ENCODE data around the gene CRYGA. TPM values are rescaled to one million over a fixed set of nuclear protein-coding genes. Genes with fewer than 3 reads are reported as not detected.
"Not testable (repeated sequence)": the region's sequence is repeated elsewhere in the genome, so short reads cannot be mapped to it uniquely, and the experiment has no call there.

The CRYGA gene
- polyA plus RNA-seq, 4 donors: not detected

GRCh38 chr2:208129744-208130711, 33.4 kb downstream of the CRYGA start, which contains the start of gene CRYGC:
Gene CRYGC, minus strand, starts transcription at chr2:208129828. Its CDS starts 36 bp downstream, at chr2:208129792.
- no peak for DNase-seq (ENCODE audit: low read depth in 4 of 4, low spot score in 2 of 4)

DNA sequence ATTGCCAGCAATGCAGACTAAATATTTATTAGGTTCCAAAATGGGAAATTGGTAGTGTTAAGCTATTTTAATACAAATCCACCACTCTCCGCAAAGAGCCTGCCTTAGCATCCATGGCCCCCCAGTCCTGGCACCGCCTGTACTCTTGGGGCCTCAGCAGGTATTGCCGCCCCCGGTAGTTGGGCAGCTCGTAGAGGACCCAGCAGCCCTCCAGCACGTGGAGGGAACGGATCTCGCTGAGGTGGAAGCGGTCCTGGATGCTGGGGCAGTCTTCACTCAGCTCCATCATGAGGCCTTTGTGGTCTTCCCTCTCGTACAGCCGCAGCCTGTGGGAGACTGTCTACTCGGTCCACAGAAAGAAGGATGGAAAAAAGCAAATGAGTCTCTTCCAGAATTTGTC, 35.3 kb downstream of the CRYGA start:
- DNase-seq (ENCODE audit: low read depth in 4 of 4, low spot score in 2 of 4): no peak

GRCh38 chr2:208127090-208127489, 36.3 kb downstream of the CRYGA start:
- DNase-seq (ENCODE audit: low read depth in 4 of 4, low spot score in 2 of 4): no peak

DNA sequence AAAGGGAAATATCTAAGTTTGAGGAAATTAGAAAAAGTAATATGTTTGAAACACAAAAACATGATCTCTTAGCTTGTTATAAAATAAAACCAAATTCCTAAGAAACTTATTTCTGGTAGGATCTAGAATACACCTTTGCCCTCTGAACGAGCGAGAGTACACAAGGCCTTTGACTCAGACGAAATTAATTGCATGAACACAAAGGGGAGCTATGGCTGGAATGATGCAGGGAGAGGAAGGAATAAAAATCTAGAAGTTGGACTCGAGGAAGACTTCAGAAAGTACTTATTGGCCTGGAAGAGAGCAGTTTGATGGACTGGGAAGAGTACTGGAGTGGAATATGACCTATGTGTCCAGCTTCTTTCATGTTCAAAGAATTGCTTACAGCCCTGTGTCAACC, 38.1 kb downstream of the CRYGA start:
- no peak for DNase-seq (ENCODE audit: low read depth in 4 of 4, low spot score in 2 of 4)

DNA sequence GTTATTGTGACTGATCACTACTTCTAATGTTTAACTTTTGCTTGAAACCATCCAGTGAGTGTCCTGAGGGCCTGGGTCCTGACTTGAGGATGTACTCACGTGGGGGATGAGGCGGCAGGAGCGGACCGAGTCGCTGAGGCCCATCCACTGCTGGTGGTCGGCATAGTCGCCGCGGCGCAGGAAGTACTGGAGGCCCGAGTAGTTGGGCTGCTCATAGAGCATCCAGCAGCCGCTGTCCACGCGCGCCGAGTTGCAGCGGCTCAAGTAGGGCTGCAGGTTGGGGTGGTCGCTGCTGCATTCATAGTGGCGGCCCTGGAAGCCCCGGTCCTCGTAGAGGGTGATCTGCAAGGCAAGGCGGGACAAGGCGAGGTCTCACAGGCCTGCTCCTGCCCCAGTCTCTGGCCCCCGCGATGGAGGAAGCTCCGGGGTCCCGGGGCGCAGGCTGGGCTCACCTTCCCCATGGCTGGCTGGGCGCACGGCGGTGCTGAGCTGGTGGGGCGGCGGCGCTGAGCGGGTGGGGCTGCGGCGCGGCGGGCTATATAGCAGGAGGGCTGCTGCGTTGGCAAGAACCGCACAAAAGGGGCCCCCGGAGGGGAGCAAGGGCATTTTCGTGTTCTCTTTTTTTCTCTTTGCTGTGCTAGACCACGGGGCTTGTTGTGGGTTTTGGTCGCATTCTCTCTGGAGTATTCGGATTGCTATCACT, 39.2 kb downstream of the CRYGA start, which contains the start of gene CRYGD:
TSS of gene CRYGD (minus strand) at position 512 of the 703 bp plus-strand sequence. CDS start at position 461, 51 bp downstream.
- not testable (repeated sequence) for DNase-seq (ENCODE audit: low read depth in 4 of 4, low spot score in 2 of 4)

DNA sequence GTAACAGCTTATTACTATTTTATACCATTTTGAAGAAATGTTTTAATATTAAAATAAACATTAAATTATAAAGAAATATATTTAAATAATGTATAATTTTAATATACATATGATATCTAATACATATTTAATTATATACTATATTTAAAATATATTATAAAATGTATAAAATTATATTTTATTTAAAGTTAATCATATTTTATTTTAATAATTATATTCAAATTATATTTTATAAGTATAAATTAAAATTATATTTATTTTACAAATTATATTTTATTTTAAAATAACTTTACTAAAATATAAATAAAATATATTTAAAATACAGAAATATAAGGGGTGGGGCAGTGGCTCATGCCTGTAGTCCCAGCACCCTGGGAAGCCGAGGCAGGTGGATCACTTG, 41.1 kb downstream of the CRYGA start:
- DNase-seq (ENCODE audit: low read depth in 4 of 4, low spot score in 2 of 4): no peak

DNA sequence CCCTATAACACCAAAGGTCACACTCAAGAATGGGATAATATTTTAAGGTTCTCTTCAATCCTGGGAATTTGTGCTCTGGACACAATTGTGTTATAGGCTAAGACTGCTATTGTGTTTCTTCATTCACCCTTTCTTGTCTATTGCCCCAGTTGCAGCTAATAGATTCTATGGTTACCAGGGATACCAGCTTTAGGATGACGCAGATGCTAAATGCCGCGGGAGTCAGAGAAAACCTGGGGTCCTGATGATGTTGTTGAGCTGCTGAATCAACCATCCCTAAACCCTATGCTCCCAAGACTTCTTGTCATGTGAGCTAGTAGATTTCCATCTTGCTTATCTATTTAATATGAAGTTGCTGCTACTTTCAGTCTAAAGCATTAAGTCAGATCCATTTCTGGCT, 44.5 kb downstream of the CRYGA start:
- DNase-seq (ENCODE audit: low read depth in 4 of 4, low spot score in 2 of 4): no peak

- DNase-seq (ENCODE audit: low read depth in 4 of 4, low spot score in 2 of 4): not testable (repeated sequence)
Observed at GRCh38 chr2:208117390-208117789, 46.0 kb downstream of the CRYGA start.

DNA sequence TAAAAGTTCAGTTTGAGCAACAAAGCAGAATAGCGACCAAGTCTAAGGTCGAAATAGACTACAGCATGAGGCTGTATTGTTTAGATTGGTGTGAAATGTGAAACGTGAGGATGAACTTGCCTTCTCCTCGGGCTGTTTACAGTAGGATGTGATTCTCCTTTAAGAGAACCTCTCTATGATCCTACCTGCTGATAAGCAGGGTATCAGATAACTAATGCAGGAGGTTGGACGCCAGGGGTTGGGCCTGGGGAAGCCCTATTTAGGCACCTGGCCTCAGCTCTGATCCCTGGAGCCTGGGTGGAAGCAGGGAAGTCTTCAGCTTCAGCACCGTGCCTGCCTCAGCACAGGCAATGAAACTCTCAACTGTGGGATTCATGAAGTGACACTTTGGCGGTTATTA, 50.4 kb downstream of the CRYGA start:
- DNase-seq (ENCODE audit: low read depth in 4 of 4, low spot score in 2 of 4): no peak

GRCh38 chr2:208112273-208112745, 51.1 kb downstream of the CRYGA start:
- DNase-seq (ENCODE audit: low read depth in 4 of 4, low spot score in 2 of 4): not testable (repeated sequence)

Other genes starting within 250 kb of the CRYGA start
- gene PLEKHM3, start 138.1 kb downstream of the CRYGA start, polyA plus RNA-seq (ENCODE audit: insufficient read length in 4 of 4): 10 to 100 TPM; 12.2 to 15.3 (median 13.4) TPM
- gene CRYGD, start 39.1 kb downstream of the CRYGA start, polyA plus RNA-seq (ENCODE audit: insufficient read length in 4 of 4): not detected
- not detected for gene CRYGC, start 33.8 kb downstream of the CRYGA start, polyA plus RNA-seq (ENCODE audit: insufficient read length in 4 of 4)
- gene CRYGB, start 17.4 kb downstream of the CRYGA start, polyA plus RNA-seq (ENCODE audit: insufficient read length in 4 of 4): not detected
- gene C2orf80, start 26.4 kb upstream of the CRYGA start, polyA plus RNA-seq (ENCODE audit: insufficient read length in 4 of 4): under 1 TPM in 3 of 4 donors, not detected in 1; 0.27 to 0.33 (median 0.33) TPM
- 100 to 1,000 TPM in 1 of 4 donors, 10 to 100 TPM in 3; 77.2 to 110 (median 97.6) TPM for gene IDH1, start 91.5 kb upstream of the CRYGA start, polyA plus RNA-seq (ENCODE audit: insufficient read length in 4 of 4)
- gene PIKFYVE, start 102.7 kb upstream of the CRYGA start, polyA plus RNA-seq (ENCODE audit: insufficient read length in 4 of 4): 10 to 100 TPM; 20.7 to 31.8 (median 25.1) TPM
- gene PTH2R, start 243.2 kb upstream of the CRYGA start, polyA plus RNA-seq (ENCODE audit: insufficient read length in 4 of 4): 10 to 100 TPM; 30.5 to 56.4 (median 44.1) TPM